Kidney glomerular epithelial cell (primary cell): ENCODE data around the gene ITIH1.

ENCODE experiments used
- DNase-seq: peaks from one replicate; lab custom pipeline; 2025; lab: John Stamatoyannopoulos, UW

Gene ITIH1

GRCh38 chr3:52789746-52790040 is 12.3 kb downstream of the ITIH1 start:
- DNase-seq: no peak

GRCh38 chr3:52790337-52790736 is 12.9 kb downstream of the ITIH1 start:
- no peak for DNase-seq

- DNase-seq: no peak
These were observed 13.3 kb downstream of the ITIH1 start for GRCh38 chr3:52790741-52791140.

GRCh38 chr3:52791366-52791765 is 14.0 kb downstream of the ITIH1 start:
- DNase-seq: no peak

GRCh38 chr3:52791928-52792327 is 14.5 kb downstream of the ITIH1 start:
- no peak for DNase-seq

GRCh38 chr3:52792413-52792812 is 15.0 kb downstream of the ITIH1 start:
- DNase-seq: no peak

GRCh38 chr3:52792961-52793695 is 15.7 kb downstream of the ITIH1 start:
- no peak for DNase-seq

- no peak for DNase-seq
These were observed 16.6 kb downstream of the ITIH1 start for GRCh38 chr3:52793702-52794611.

GRCh38 chr3:52794612-52795099 is 17.3 kb downstream of the ITIH1 start, which contains the start of gene ITIH3:
ITIH3 (plus strand) TSS chr3:52794796; CDS start chr3:52794804, 8 bp downstream.
- no peak for DNase-seq

GRCh38 chr3:52795298-52795900 is 18.0 kb downstream of the ITIH1 start:
- no peak for DNase-seq

- DNase-seq: no peak
These were observed 19.0 kb downstream of the ITIH1 start for GRCh38 chr3:52796411-52796810.

- no peak for DNase-seq
These were observed 21.1 kb downstream of the ITIH1 start for GRCh38 chr3:52798376-52798977.

GRCh38 chr3:52798978-52799476 is 21.6 kb downstream of the ITIH1 start:
- DNase-seq: no peak

- no peak for DNase-seq
These were observed 22.7 kb downstream of the ITIH1 start for GRCh38 chr3:52800079-52800478.

- no peak for DNase-seq
These were observed 24.4 kb downstream of the ITIH1 start for GRCh38 chr3:52801839-52802238.

- DNase-seq: no peak
These were observed 28.1 kb downstream of the ITIH1 start for GRCh38 chr3:52805270-52806039.

GRCh38 chr3:52809149-52809548 is 31.8 kb downstream of the ITIH1 start:
- no peak for DNase-seq

- DNase-seq: no peak
These were observed 32.4 kb downstream of the ITIH1 start for GRCh38 chr3:52809662-52810377.

GRCh38 chr3:52810923-52811322 is 33.5 kb downstream of the ITIH1 start:
- no peak for DNase-seq

GRCh38 chr3:52811452-52812011 is 34.1 kb downstream of the ITIH1 start:
- DNase-seq: no peak
